Peyer's patch (tissue), 4 donors: ENCODE results near the gene METTL18. TPM values are rescaled to one million over a fixed set of nuclear protein-coding genes. Genes with fewer than 3 reads are reported as not detected.

Experiments
- DNase-seq, 3 donors: peaks; one replicate each; pipeline ENCODE4 v3.0.0-alpha.2; 2017 to 2019
- H3K27ac ChIP-seq, 4 donors: fragments of 200-600 bp; sonication (generic); one replicate each; pipeline ENCODE4 v1.5.1; 2016 to 2019
- H3K27me3 ChIP-seq, 2 donors: fragments of 200-600 bp; sonication (generic); one replicate each; pipeline ENCODE4 v1.5.1; 2019
- H3K36me3 ChIP-seq, 3 donors: fragments of 200-600 bp; sonication (generic); one replicate each; pipeline ENCODE4 v1.5.1; 2016 to 2019
- H3K4me1 ChIP-seq, 4 donors: fragments of 200-600 bp; sonication (generic); one replicate each; pipeline ENCODE4 v1.5.1; 2016 to 2019
- H3K4me3 ChIP-seq, 4 donors: fragments of 200-600 bp; sonication (generic); 1 replicate in 3 of 4; 2 replicates in 1 of 4; pipeline ENCODE4 v1.5.1; 2016 to 2019; ENCODE audit warnings: mild to moderate bottlenecking in 1 of 4
- H3K9me3 ChIP-seq, 4 donors: fragments of 200-600 bp; sonication (generic); one replicate each; pipeline ENCODE4 v1.5.1; 2016 to 2019; ENCODE audit warnings: mild to moderate bottlenecking in 1 of 4
- CTCF ChIP-seq, 6 experiments: fragments of 450-650 bp in 4 of 6; fragments of 200-600 bp in 2 of 6; sonication (generic) in 1 of 6; IDR thresholded peaks; one replicate each; pipeline ENCODE4 v1.5.1; 2017 to 2019; ENCODE audit warnings: antibody characterized with exemption in 6 of 6, mild to moderate bottlenecking in 3 of 6, moderate library complexity in 1 of 6
- POLR2A ChIP-seq, 2 donors: fragments of 450-650 bp; IDR thresholded peaks; one replicate each; pipeline ENCODE4 v1.5.1; 2017; ENCODE audit warnings: antibody characterized with exemption in 2 of 2, mild to moderate bottlenecking in 2 of 2, moderate library complexity in 2 of 2
- total RNA-seq, 4 donors: library from RNA; depleted of rRNA; stranded (reverse); fragments of >200 nt; gene quantifications; one replicate each; pipeline ENCODE4 v1.1.0, GENCODE V29; 2016

Gene METTL18
- total RNA-seq, 4 donors from 2014 or later: 1.5 to 8.9 (median 5.0) TPM

GRCh38 chr1:169797281-169797680 is 2.6 kb upstream of the METTL18 start:
- Histone ChIP-seq H3K4me1 (peaks cover 0 to 18% (median 0%) of the 10 kb centered on the region in 4 donors), H3K36me3 (no peaks in the 10 kb centered on the region), H3K4me3 (no peak overlapping the region), H3K27me3 (no peaks in the 10 kb centered on the region), H3K9me3 (no peaks in the 10 kb centered on the region), H3K27ac (no peak overlapping the region)
- no peak for DNase-seq
- no peak for TF ChIP-seq CTCF (IDR thresholded peaks at IDR 0.05)
- TF ChIP-seq POLR2A (IDR thresholded peaks at IDR 0.05): no peak

GRCh38 chr1:169796274-169796810 is 1.6 kb upstream of the METTL18 start:
- Histone ChIP-seq H3K36me3 (no peaks in the 10 kb centered on the region), H3K27ac (no peak overlapping the region), H3K27me3 (no peaks in the 10 kb centered on the region), H3K4me3 (no peak overlapping the region), H3K4me1 (peaks cover 0 to 18% (median 0%) of the 10 kb centered on the region in 4 donors), H3K9me3 (no peaks in the 10 kb centered on the region)
- TF ChIP-seq CTCF (IDR thresholded peaks at IDR 0.05): no peak
- no peak for TF ChIP-seq POLR2A (IDR thresholded peaks at IDR 0.05)
- DNase-seq: no peak

DNA sequence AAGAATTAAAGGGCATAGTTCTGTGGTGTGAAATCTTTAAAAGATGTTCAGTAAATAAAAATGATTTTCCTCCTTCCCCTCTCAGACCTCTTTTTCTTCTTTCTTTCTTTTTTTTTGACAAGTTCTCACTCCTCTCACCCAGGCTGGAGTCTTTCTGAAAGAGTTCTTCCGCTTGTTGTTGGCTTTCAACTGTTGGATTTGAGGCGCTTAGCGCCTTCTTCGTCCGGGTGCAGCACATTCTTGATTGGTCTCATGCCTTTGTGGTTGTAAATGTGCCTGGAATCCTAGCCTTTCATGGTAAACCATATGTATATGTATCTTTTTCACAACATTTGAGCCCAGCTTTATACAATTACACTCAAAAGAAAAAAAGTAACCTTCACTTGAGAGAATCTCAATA is 980 bp upstream of the METTL18 start:
- H3K36me3 ChIP-seq: no peaks in the 10 kb centered on the region
- H3K4me3 ChIP-seq: peak overlapping the region; percentile 62 to 97 (median 68)
- peaks cover 0 to 18% (median 0%) of the 10 kb centered on the region in 4 donors for H3K4me1 ChIP-seq
- no peak overlapping the region for H3K27ac ChIP-seq
- no peaks in the 10 kb centered on the region for H3K9me3 ChIP-seq
- TF ChIP-seq POLR2A (IDR thresholded peaks at IDR 0.05): no peak
- no peak for TF ChIP-seq CTCF (IDR thresholded peaks at IDR 0.05)
- no peak for DNase-seq
- no peaks in the 10 kb centered on the region for H3K27me3 ChIP-seq

DNA sequence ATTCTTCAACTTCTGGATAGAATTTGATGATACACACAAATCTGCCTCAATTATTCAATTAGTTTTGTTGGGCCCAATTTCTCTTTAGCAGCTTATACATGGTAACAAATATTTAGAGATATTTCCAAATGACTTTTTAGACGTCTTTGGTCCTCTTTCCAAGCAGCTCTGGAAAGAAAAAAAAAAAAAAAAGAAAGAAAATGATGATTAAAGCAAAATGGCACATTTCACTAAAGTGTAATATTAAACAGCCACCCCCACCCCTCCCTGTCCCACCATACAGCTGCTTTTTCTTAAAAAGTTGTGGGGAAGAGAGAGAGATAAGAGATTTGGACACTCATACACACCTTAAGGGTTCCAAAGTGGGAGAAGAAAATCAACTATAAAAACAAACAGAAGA is 977 bp downstream of the METTL18 start:
- peaks cover 0 to 18% (median 0%) of the 10 kb centered on the region in 4 donors for H3K4me1 ChIP-seq
- no peaks in the 10 kb centered on the region for H3K36me3 ChIP-seq
- no peak for TF ChIP-seq CTCF (IDR thresholded peaks at IDR 0.05)
- no peak for TF ChIP-seq POLR2A (IDR thresholded peaks at IDR 0.05)
- no peaks in the 10 kb centered on the region for H3K27me3 ChIP-seq
- H3K27ac ChIP-seq: peak overlapping the region in 1 of 4 donors; percentile 83
- H3K4me3 ChIP-seq: peak overlapping the region in 3 of 4 donors; percentile 66 to 97 (median 69)
- no peaks in the 10 kb centered on the region for H3K9me3 ChIP-seq
- DNase-seq: no peak

- DNase-seq: no peak
These were observed 6.3 kb downstream of the METTL18 start for GRCh38 chr1:169788402-169788801.

More at GRCh38 chr1:169788402-169788801, 6.3 kb downstream of the METTL18 start:
- Histone ChIP-seq H3K4me1 (no peaks in the 10 kb centered on the region), H3K9me3 (no peaks in the 10 kb centered on the region), H3K36me3 (no peaks in the 10 kb centered on the region), H3K4me3 (no peak overlapping the region), H3K27ac (no peak overlapping the region), H3K27me3 (no peaks in the 10 kb centered on the region)
- no peak for TF ChIP-seq POLR2A (IDR thresholded peaks at IDR 0.05)
- no peak for TF ChIP-seq CTCF (IDR thresholded peaks at IDR 0.05)
